GM19238 (cell line): ENCODE results near the gene ENDOG.
A peak's percentile ranks its signal among the peaks of the same experiment; 100 is the strongest.
"Not testable (repeated sequence)": the region's sequence is repeated elsewhere in the genome, so short reads cannot be mapped to it uniquely, and the experiment has no call there.

Experiments
- DNase-seq: peaks from one replicate; pipeline ENCODE4 v3.0.0; 2011; ENCODE audit warnings: low spot score; ENCODE audit not compliant: insufficient read length

ENDOG gene

DNA sequence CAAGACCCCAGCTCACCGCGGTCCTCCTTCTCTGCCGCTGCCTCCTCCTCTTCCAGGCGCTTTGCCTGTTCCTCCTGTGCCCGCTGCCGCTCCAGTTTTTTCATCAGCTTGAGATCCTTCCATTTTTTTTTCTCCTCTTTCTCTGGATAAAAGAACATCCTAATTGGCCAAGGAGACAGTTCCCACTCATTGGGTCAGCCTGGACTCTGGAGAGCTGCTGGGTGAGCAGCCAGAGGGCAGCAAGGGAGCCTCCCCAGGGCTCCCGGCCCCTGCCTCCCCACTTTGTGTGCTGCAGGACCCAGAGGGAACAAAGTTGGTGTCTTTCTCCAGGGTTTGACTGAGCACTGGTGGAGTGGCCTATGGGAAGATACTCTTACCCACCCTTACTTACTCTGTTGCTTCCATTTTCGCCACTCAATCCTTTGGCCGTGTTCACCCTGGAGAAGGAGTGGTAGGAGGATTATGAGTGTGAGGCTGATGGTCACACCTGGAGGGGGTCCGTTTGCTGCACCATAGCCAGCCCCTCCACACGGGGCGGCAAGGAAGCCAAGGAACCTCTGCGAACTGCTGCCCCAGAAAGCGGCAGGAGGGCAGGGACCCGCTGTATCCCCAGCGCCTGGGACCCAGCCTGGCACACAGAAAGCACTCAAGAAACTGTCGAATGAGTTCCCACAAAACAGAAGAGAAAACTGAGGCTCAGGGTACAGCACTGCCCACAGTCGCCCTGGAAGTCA, 10.6 kb downstream of the ENDOG start:
- DNase-seq = peak; percentile 30

- peak; percentile 99 for DNase-seq
These were observed 11.4 kb downstream of the ENDOG start, which contains the start of gene SPOUT1 for GRCh38 chr9:128829477-128830251. TSS of gene SPOUT1 (minus strand) at chr9:128829794. CDS start at chr9:128829780, 14 bp downstream.

- DNase-seq = no peak
These were observed 15.4 kb downstream of the ENDOG start for GRCh38 chr9:128833696-128834095.

GRCh38 chr9:128835246-128836210, 17.2 kb downstream of the ENDOG start:
- DNase-seq = no peak

GRCh38 chr9:128836509-128837145, 18.3 kb downstream of the ENDOG start:
- no peak for DNase-seq

GRCh38 chr9:128838338-128838737, 20.0 kb downstream of the ENDOG start:
- DNase-seq = no peak

DNA sequence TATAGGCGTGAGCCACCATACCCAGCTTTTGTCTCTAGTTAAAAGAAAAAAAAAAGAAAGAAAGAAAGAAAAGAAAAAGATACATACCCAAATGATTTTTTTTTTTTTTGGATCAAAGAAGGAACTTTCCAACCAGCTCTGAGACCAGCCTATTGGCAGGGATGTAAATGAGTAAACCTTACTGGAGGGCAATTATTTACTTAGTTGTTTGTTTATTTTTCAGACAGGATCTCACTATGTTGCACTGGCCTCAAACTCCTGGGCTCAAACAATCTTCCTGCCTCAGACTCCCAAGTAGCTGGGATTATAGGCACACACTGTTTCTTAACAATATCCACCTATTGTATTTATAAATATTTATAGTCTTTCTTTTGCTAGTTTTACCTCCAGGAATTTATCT, 22.2 kb downstream of the ENDOG start:
- DNase-seq = no peak

- no peak for DNase-seq
These were observed 23.6 kb downstream of the ENDOG start for GRCh38 chr9:128841694-128842492.

DNA sequence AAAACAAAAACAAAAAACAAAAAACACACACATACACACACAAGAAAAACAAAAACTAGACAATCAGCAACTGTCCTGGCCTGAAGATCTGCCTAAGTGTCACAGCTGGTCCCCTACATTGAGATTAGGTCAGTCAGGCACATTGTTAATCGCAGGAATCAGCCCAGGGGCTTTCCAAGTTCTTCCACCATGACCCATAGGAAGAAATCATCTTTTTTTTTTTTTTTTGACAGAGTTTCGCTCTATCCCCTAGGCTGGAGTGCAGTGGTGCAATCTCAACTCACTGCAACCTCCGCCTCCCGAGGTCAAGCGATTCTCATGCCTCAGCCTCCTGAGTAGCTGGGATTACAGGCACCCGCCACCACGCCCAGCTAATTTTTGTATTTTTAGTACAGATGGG, 24.9 kb downstream of the ENDOG start:
- not testable (repeated sequence) for DNase-seq

GRCh38 chr9:128845186-128845931, 27.1 kb downstream of the ENDOG start:
- no peak for DNase-seq

- DNase-seq = no peak
These were observed 28.4 kb downstream of the ENDOG start for GRCh38 chr9:128846680-128847030.

GRCh38 chr9:128847803-128848202, 29.5 kb downstream of the ENDOG start:
- no peak for DNase-seq

DNA sequence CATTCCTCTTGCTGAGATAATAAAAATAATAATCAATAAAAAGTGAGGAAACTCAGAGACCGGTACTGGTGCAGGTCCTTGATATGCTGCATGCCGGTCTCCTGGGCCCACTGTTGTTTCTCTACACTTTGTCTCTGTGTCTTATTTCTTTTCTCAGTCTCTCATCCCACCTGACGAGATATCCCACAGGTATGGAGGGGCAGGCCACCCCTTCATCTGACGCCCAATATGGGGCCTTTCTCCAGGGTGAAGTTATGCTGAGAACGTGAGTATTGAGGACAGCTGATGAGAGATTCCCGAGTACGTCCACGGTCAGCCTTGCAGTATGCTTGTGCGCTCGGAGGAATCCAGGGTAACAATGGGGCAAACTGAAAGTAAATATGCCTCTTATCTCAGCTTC, 32.7 kb downstream of the ENDOG start:
- DNase-seq = not testable (repeated sequence)

DNA sequence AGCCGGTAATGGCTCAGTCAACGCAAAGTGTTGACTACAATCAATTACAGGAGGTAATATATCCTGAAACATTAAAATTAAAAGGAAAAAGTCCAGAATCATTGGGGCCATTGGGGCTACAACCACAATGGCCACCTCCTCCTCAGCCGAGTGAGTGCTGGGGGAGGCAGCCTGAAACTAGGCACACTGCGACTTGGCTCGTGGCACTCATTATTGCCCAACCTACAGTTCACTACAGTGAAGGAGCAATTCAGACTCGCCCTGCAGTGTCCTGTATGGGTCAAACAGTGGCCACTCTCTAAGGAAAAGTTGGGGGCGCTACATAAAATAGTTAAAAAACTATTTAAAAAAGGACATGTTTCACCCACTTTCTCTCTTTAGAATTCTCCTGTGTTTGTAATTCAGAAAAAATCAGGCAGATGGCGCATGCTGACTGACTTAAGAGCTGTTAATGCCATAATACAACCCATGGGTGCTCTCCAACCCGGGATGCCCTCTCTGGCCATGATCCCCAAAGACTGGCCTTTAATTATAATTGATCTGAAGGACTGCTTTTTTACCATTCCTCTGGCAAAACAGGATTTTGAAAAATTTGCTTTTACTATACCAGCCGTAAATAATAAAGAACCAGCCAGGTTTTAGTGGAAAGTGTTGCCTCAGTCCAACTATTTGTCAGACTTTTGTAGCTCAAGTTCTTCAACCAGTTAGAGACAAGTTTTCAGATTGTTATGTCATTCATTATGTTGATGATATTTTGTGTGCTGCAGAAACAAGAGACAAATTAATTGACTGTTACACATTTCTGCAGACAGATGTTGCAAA, 33.7 kb downstream of the ENDOG start:
- not testable (repeated sequence) for DNase-seq

- not testable (repeated sequence) for DNase-seq
These were observed 34.3 kb downstream of the ENDOG start for GRCh38 chr9:128852646-128853045.

GRCh38 chr9:128854454-128854853, 36.2 kb downstream of the ENDOG start:
- DNase-seq = not testable (repeated sequence)

- DNase-seq = not testable (repeated sequence)
These were observed 40.2 kb downstream of the ENDOG start for GRCh38 chr9:128858476-128858875.

- DNase-seq = no peak
These were observed 42.6 kb downstream of the ENDOG start for GRCh38 chr9:128860937-128861336.

- DNase-seq = no peak
These were observed 43.2 kb downstream of the ENDOG start for GRCh38 chr9:128861501-128861900.
